ENCODE results near the gene CAMK1D.

CAMK1D gene

GRCh38 chr10:12769323-12770044 lies 420.1 kb downstream of the CAMK1D start:
- no peak for DNase-seq (ENCODE audit: low spot score)

- no peak for DNase-seq (ENCODE audit: low spot score)
These were observed 422.8 kb downstream of the CAMK1D start for GRCh38 chr10:12771981-12772760.

- no peak for DNase-seq (ENCODE audit: low spot score)
These were observed 423.6 kb downstream of the CAMK1D start for GRCh38 chr10:12772797-12773587.

GRCh38 chr10:12774204-12774894 lies 425.0 kb downstream of the CAMK1D start:
- DNase-seq (ENCODE audit: low spot score) = no peak

GRCh38 chr10:12777840-12778585 lies 428.7 kb downstream of the CAMK1D start:
- no peak for DNase-seq (ENCODE audit: low spot score)

GRCh38 chr10:12780634-12781601 lies 431.6 kb downstream of the CAMK1D start:
- DNase-seq (ENCODE audit: low spot score) = no peak

- no peak for DNase-seq (ENCODE audit: low spot score)
These were observed 432.6 kb downstream of the CAMK1D start for GRCh38 chr10:12781976-12782375.

- peak; percentile 18 for DNase-seq (ENCODE audit: low spot score)
These were observed 433.2 kb downstream of the CAMK1D start for GRCh38 chr10:12782537-12782936.

- DNase-seq (ENCODE audit: low spot score) = no peak
These were observed 433.9 kb downstream of the CAMK1D start for GRCh38 chr10:12783293-12783692.

GRCh38 chr10:12784646-12785045 lies 435.3 kb downstream of the CAMK1D start:
- DNase-seq (ENCODE audit: low spot score) = no peak

- no peak for DNase-seq (ENCODE audit: low spot score)
These were observed 436.1 kb downstream of the CAMK1D start for GRCh38 chr10:12785415-12785831.

- no peak for DNase-seq (ENCODE audit: low spot score)
These were observed 437.9 kb downstream of the CAMK1D start for GRCh38 chr10:12787297-12787696.

- no peak for DNase-seq (ENCODE audit: low spot score)
These were observed 438.9 kb downstream of the CAMK1D start for GRCh38 chr10:12788277-12788676.

GRCh38 chr10:12790270-12790669 lies 440.9 kb downstream of the CAMK1D start:
- no peak for DNase-seq (ENCODE audit: low spot score)

GRCh38 chr10:12791728-12792127 lies 442.4 kb downstream of the CAMK1D start:
- no peak for DNase-seq (ENCODE audit: low spot score)

GRCh38 chr10:12792889-12793556 lies 443.7 kb downstream of the CAMK1D start:
- DNase-seq (ENCODE audit: low spot score) = no peak

- DNase-seq (ENCODE audit: low spot score) = no peak
These were observed 446.2 kb downstream of the CAMK1D start for GRCh38 chr10:12795315-12796110.

GRCh38 chr10:12796401-12797160 lies 447.2 kb downstream of the CAMK1D start:
- no peak for DNase-seq (ENCODE audit: low spot score)

Data from CD4-positive, alpha-beta T cell treated with Interleukin-15 for 4 hours (primary cell).